ENCODE data around the gene RBFOX2.
"Not testable (repeated sequence)": the region's sequence is repeated elsewhere in the genome, so short reads cannot be mapped to it uniquely, and the experiment has no call there.

The RBFOX2 gene

GRCh38 chr22:35835267-35835997 is 193.2 kb downstream of the RBFOX2 start:
- no peak for DNase-seq (ENCODE audit: low read depth, low spot score)

GRCh38 chr22:35834061-35834460 is 194.6 kb downstream of the RBFOX2 start:
- DNase-seq (ENCODE audit: low read depth, low spot score): no peak

GRCh38 chr22:35830305-35830704 is 198.3 kb downstream of the RBFOX2 start:
- no peak for DNase-seq (ENCODE audit: low read depth, low spot score)

- no peak for DNase-seq (ENCODE audit: low read depth, low spot score)
Measured at GRCh38 chr22:35824256-35824655, 204.4 kb downstream of the RBFOX2 start.

- DNase-seq (ENCODE audit: low read depth, low spot score): no peak
Measured at GRCh38 chr22:35821654-35822053, 207.0 kb downstream of the RBFOX2 start.

GRCh38 chr22:35819421-35819820 is 209.2 kb downstream of the RBFOX2 start:
- DNase-seq (ENCODE audit: low read depth, low spot score): no peak

GRCh38 chr22:35818897-35819296 is 209.7 kb downstream of the RBFOX2 start:
- no peak for DNase-seq (ENCODE audit: low read depth, low spot score)

GRCh38 chr22:35812600-35812999 is 216.0 kb downstream of the RBFOX2 start:
- DNase-seq (ENCODE audit: low read depth, low spot score): no peak

- no peak for DNase-seq (ENCODE audit: low read depth, low spot score)
Measured at GRCh38 chr22:35811670-35812069, 217.0 kb downstream of the RBFOX2 start.

GRCh38 chr22:35809816-35810215 is 218.8 kb downstream of the RBFOX2 start:
- no peak for DNase-seq (ENCODE audit: low read depth, low spot score)

GRCh38 chr22:35808377-35808776 is 220.2 kb downstream of the RBFOX2 start:
- no peak for DNase-seq (ENCODE audit: low read depth, low spot score)

GRCh38 chr22:35806668-35807067 is 222.0 kb downstream of the RBFOX2 start:
- not testable (repeated sequence) for DNase-seq (ENCODE audit: low read depth, low spot score)

- no peak for DNase-seq (ENCODE audit: low read depth, low spot score)
Measured at GRCh38 chr22:35805466-35805865, 223.2 kb downstream of the RBFOX2 start.

GRCh38 chr22:35804421-35804820 is 224.2 kb downstream of the RBFOX2 start:
- DNase-seq (ENCODE audit: low read depth, low spot score): no peak

GRCh38 chr22:35802885-35803284 is 225.7 kb downstream of the RBFOX2 start:
- DNase-seq (ENCODE audit: low read depth, low spot score): no peak

- not testable (repeated sequence) for DNase-seq (ENCODE audit: low read depth, low spot score)
Measured at GRCh38 chr22:35801301-35801700, 227.3 kb downstream of the RBFOX2 start.

- DNase-seq (ENCODE audit: low read depth, low spot score): no peak
Measured at GRCh38 chr22:35799150-35799549, 229.5 kb downstream of the RBFOX2 start.

- no peak for DNase-seq (ENCODE audit: low read depth, low spot score)
Measured at GRCh38 chr22:35797411-35797810, 231.2 kb downstream of the RBFOX2 start.

- no peak for DNase-seq (ENCODE audit: low read depth, low spot score)
Measured at GRCh38 chr22:35795476-35795875, 233.1 kb downstream of the RBFOX2 start.

GRCh38 chr22:35792506-35792905 is 236.1 kb downstream of the RBFOX2 start:
- no peak for DNase-seq (ENCODE audit: low read depth, low spot score)

GRCh38 chr22:35791788-35792187 is 236.8 kb downstream of the RBFOX2 start:
- DNase-seq (ENCODE audit: low read depth, low spot score): not testable (repeated sequence)

- DNase-seq (ENCODE audit: low read depth, low spot score): no peak
Measured at GRCh38 chr22:35785181-35785923, 243.3 kb downstream of the RBFOX2 start.

- no peak for DNase-seq (ENCODE audit: low read depth, low spot score)
Measured at GRCh38 chr22:35784633-35785032, 244.0 kb downstream of the RBFOX2 start.
